LHCN-M2 (cell line): ENCODE results near the gene LONRF2. TPM values are rescaled to one million over a fixed set of nuclear protein-coding genes. Genes with fewer than 3 reads are reported as not detected.

Experiments
- DNase-seq: peaks from one replicate; pipeline ENCODE4 v3.0.0-alpha.2; 2012; ENCODE audit warnings: low read depth
- total RNA-seq: library from RNA; depleted of rRNA; stranded (reverse); fragments of >200 nt; gene quantifications from 2 replicates; pipeline ENCODE4 v1.2.3, GENCODE V29; 2014

LONRF2 gene
- total RNA-seq, 1 experiment from 2014 or later, result not detected

DNA sequence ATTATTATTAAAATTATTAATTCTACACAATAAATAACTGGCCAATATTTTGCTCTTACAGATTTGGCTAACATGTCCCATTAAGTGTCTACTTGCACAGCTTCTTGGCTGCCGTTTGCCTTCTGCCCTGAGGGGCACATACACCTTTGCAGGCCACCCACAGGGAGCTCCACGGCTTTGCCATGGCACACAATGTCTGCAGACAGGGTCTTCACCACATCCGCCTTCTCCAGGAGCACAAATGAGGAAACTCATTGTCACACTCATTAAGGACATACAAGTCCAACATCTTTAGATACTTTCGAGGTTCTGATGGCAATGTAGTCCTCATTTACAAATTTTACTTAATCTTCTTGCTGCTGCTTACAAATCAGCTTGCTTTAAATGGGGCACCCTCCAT, 45.6 kb downstream of the LONRF2 start:
- no peak for DNase-seq

GRCh38 chr2:100275200-100275589, 47.1 kb downstream of the LONRF2 start:
- no peak for DNase-seq

DNA sequence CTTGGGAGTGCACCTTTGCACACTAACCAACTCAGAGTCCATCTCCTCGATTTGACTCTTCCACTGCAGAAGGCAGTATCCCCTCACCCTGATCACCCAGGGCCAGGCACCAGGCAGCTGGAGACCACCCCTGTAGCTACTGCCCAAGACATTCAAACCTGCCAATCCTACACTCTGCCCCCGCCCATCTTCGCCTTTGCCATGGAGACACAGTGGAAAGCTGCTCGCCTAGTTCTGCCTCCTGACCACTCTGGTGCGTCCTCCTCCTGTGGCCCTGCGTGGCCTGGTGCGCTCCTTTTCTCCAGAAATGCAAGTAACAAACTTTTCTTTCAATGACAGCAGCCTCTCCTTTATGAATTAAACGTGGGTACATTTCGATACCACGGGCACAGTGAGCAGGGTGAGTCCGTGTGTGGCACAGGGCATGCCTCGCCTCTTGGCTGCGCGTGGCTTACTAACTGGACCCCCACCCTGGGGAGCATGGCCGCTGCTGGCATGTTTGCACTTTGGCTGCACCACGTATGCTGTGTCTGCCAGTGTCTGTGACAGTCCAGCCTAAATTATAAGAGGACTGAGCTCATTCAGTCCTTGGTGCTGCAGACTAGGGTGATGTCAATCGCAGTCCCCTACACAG, 47.6 kb downstream of the LONRF2 start:
- DNase-seq, result no peak

GRCh38 chr2:100274076-100274475, 48.2 kb downstream of the LONRF2 start:
- no peak for DNase-seq

DNA sequence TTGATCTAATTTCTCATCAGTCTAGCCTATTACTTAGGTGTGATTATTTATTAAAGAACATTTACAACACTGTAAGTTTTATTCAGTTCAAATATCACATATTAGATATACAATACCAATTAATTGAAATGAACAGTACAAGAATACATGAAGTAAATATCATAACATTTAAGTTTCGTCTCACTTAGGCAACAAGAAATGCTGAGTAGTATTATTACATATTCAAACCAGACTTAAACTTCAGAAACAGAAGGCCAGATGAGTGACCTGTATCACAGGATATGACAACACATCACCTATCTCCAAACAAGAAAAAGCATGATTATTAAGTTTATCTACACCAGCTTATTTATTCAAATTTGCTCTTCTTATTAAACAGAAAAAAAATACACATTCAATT, 48.9 kb downstream of the LONRF2 start:
- DNase-seq, result no peak

DNA sequence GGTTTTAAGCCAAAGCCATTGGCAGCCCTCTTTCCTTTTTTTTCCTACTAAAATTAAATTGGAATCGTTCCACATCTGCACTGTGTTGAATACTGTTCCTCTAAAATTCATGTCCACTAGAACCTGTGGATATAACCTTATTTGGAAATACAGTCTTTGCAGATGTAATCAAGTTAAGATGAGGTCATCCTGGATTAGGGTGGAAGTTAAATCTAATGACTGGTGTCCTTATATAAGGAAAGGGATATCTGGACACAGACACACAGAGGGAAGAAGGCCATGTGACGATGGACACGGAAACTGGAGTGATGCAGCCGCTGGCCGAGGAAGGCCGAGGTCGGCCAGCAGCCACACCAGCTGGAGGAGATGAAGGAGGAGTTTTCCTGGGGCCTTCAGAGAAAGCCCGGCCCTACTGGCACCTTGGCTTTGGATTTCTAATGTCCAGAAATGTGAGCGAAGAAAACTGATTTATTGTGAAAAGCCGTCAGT, 49.4 kb downstream of the LONRF2 start:
- no peak for DNase-seq

GRCh38 chr2:100271210-100271609, 51.1 kb downstream of the LONRF2 start:
- no peak for DNase-seq

- no peak for DNase-seq
Measured at GRCh38 chr2:100270381-100271146, 51.7 kb downstream of the LONRF2 start.

DNA sequence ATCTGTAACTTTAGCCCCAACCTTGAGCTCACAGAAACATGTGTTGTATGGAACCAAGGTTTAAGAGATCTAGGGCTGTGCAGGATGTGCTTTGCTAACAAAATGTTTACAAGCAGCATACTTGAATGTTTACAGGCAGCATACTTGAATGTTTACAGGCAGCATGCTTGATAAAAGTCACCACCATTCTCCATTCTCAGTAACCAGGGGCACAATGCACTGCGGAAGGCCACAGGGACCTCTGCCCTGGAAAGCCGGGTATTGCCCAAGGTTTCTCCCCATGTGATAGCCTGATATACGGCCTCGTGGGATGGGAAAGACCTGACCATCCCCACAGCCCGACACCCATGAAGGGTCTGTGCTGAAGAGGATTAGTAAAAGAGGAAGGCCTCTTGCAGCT, 52.4 kb downstream of the LONRF2 start:
- no peak for DNase-seq

DNA sequence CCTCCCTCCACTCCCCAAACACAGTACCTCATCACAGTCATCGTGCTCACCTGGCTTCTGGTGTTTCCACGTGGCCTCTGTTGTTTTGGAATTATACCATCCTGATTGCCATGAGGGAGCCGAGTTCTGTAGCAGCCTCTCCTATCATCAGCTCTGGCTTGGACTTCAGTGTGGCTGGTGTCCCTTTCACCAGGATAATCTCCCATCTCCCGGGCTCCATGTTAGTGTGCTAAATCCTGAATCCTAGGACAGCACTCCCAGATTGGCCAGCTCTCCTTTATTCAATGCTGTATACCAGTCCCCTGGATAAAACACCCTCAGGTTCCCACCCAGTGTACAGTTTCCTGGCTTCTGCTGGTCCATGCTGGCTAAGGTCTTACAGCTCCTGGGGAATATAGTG, 53.3 kb downstream of the LONRF2 start:
- DNase-seq, result no peak

- no peak for DNase-seq
Measured at GRCh38 chr2:100267751-100268150, 54.5 kb downstream of the LONRF2 start.

GRCh38 chr2:100266126-100266525, 56.2 kb downstream of the LONRF2 start:
- no peak for DNase-seq

- no peak for DNase-seq
Measured at GRCh38 chr2:100265226-100265625, 57.1 kb downstream of the LONRF2 start.

DNA sequence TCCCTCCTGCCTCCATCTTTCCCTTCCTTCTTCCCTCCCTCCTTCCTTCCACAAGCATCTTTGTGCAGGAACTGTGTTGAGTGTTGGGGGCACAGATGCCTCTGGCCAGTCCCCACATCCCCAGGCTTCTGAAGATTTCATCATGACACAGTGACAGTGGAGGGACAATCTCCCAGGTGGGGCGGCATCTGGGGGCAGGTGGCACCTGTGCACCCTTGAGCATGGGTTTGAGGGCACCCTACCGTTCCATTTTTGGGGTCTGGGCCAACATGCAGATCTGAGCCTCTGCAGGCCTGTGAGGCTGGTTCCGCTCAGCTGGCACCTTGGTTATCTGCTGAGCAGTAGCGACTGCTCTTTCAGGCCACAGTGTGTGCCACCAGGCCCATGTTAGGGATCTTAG, 57.6 kb downstream of the LONRF2 start:
- DNase-seq, result no peak

DNA sequence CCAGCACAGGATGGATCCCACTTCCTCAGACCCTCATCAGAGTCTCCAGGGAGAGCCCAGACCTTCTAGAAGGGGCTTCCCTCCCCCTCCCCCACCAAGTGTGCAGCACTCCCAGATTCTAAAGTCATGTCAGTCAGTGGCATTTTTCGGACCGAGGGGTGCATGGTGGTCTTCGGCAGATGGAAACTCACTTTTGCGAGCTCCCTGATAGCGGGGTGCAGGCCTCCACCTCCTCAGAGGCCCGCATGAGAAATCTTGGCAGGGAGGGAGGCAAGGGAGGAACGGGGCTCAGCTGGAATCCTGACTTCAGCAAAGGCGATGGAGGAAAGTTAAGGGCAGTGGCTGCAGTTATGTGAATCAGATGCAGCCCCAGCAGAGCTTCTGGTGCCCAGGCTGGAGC, 58.2 kb downstream of the LONRF2 start:
- no peak for DNase-seq

- DNase-seq, result peak; percentile 26
Measured at GRCh38 chr2:100262555-100263320, 59.6 kb downstream of the LONRF2 start.

DNA sequence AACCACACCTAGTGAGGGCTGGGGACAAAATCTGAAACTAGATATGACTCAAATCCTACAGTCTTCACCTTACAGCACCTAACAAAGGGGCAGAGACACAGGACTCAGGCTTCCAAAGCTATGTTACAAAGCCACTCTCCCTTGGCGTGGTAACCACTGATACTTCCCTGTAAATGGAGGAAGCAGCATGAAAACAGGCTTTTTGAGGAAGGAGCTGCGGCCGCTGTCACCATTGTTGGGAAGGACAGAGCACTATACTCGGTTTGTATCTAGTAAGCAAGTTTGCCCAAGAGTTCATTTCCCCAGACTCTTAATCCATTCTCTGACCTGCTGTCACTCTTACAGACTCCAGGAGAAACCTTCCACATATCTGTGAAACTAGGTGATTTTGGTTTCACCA, 60.3 kb downstream of the LONRF2 start:
- DNase-seq, result no peak

DNA sequence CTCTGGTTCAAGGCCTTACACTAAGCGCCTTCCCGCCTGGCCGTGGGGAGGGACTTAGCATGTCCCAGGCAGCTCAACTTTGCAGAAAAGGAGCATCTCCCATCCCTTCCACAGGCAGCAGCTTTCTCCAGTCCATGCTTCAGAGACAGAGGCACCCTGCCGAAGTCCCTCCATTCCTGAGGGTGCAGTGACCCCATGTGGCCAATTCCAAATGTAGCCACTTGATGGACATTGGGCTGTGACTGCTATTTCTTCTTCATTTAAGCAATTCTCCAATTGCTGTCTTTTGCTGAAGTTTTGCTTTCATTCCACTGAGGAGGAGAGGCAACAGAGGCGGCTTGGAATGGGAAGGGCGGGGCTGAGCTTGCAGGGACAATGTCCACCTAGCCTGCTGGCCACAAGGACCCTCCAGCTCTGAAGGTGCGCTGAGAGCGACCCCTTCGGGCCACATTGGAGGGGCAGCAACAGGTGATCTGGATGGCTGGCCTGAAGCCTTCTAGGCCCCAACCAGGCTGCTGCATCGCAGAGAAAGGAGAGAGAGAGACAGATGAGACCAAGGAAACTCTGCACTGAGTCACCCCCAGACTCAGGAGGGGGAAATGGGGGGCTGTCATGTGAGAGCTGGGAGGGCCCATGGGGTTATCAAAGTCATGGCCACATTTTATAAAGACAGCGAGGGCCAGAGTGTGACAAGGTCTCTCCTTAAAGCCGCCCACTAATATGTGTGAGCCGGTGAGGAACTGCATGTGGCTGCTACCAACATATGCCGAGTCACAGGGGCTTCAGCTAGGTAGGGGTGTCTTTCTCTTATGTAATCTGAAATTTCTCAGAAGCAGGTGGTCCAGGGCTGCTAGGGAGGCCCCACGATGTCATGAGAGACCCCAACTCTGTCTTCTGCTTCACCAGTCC, 61.3 kb downstream of the LONRF2 start:
- peak; percentile 31 for DNase-seq

DNA sequence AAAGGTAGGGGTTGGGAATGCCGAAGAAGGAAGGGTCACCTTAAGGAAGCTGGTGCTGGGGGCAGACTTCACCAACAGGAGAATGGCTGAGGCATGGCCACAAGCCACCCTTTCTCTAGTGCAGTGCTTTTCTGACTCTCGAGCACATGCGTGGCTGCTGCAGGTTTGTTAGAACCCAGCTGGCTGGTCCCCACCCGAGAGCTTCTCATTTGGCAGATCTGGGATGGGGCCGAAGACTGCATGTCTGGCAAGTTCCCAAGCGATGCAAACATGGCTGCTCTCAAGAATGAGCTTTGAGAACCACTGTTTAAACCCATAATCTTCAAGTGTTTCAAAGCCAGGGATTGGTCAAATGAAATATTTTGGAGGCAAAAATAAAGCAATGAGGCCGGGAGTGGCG, 63.2 kb downstream of the LONRF2 start:
- DNase-seq, result no peak

GRCh38 chr2:100257939-100258338, 64.4 kb downstream of the LONRF2 start:
- DNase-seq, result no peak

DNA sequence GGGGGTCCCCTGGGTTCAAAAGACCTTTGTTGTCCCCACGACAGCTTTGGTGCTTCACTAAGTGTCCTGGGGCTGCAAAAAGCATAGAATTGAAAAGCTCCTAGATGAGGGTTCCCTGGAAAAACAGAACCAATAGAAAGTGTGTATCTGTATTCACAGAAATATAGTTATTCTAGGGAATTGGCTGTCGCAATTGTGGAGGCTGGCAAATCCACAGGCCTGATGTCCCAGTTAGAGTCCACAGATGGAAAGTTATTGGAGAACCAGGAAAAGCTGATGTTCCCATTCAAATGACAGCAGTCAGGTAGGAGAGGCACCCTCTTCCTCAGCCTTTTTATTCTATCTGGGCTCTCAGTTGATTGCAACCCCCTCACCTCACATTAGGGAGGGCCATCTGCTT, 65.5 kb downstream of the LONRF2 start:
- DNase-seq, result no peak
